GM12873 (cell line): Measurements from ENCODE around the gene ST8SIA6.
A peak's percentile ranks its signal among the peaks of the same experiment; 100 is the strongest.

Experiments used
- CTCF ChIP-seq: IDR thresholded peaks from 2 replicates; pipeline ENCODE4 v1.5.1; 2012; ENCODE audit warnings: low read depth, mild to moderate bottlenecking, moderate library complexity, low read length, control low read depth; ENCODE audit not compliant: insufficient read depth; ENCODE audit errors: missing control alignments

The ST8SIA6 gene

DNA sequence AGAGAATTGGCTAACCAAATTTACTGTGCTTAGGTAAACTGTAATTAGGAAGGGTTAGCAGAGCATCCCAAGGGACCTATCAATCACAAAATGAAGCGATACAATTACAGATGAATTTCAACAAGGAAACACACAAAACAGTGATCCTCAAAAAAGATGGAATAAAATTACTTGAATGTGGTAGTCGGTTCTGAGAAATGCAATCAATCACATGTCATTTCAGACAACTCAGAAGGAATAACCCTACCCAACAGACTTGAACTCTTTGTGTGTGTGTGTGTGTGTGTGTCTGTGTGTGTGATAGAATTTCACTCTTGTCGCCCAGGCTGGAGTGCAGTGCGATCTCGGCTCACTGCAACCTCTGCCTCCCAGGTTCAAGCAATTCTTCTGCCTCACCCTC lies 43.5 kb downstream of the ST8SIA6 start:
- no peak for TF ChIP-seq CTCF

DNA sequence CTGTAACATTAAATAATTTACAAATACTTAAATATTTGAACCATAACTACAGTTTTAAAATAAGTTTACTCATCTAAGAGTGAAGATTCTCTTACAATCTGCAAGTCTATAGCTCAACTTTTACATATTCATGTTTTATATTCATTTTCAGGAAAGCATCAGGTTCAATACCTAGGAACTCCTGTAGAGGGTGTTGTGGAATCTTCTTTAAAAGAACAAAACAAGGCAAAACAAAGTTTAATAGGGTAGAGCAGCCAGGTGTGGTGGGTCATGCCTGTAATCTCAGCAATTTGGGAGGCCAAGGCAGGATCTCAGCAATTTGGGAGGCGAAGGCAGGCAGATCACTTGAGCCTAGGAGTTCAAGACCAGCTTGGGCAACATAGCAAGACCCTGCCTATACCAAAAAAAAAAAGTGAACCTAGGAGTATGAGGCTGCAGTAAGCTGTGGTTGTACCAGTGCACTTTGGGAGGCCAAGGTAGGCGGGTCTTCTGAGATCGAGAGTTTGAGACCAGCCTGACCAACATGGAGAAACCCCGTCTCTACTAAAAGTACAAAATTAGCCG lies 45.1 kb downstream of the ST8SIA6 start:
- TF ChIP-seq CTCF = peak; percentile 48

GRCh38 chr10:17407047-17407446 lies 47.3 kb downstream of the ST8SIA6 start:
- TF ChIP-seq CTCF = no peak

DNA sequence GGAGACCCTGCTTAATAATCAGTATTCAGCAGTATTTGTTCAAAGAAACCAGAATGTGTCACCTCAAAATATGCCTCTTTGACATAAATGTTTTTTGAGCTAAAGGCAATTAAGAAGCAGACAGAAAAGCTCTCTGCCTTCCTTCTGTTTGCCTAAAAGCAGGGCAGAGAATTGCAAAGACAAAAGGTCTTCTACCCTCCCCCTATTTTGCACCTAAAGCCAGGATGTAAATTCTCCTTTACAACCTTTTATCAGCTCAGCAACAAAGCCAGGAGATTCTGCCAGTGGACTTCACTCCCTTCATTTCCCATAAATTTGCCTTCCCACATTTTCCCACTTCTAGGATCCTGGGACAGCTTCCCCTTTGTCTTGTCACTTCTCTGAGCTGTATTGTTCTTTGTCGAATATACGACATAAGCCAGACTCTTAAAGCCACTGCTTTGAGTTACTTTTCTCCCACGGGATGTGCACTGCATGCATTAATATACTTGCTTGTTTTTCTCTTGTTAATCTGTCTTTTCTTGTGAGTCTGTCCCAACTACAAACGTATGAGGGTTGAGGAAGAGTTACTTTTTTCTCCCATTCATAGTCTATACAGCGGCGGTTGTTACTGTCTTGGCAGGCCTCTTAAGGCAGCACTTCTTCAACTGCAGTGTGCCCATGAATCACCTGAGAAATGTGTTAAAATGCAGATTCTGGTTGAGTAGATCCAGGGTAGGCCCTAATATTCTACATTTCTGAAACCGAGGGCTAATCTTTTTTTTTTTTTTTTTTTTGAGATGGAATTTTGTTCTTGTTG lies 48.2 kb downstream of the ST8SIA6 start:
- no peak for TF ChIP-seq CTCF

DNA sequence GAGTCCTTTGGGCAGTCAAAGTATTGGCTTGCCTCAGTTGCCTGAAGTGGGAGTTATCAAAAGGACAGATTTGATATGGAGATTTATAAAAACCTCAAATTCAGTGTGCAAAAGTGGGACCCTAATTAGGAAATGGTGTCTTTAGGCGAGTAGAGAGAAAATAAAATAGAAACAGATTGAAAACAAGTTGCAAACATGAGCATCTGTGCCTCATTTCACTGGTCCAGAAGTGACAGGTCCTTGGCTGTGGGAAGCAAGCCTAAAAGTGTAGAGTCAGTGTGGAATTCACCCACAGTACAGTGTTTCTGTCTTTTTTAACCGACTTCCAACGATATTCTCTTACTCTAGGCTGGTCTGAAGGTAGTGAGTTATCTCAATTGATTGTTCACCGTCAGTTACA lies 51.2 kb downstream of the ST8SIA6 start:
- TF ChIP-seq CTCF = no peak

- TF ChIP-seq CTCF = no peak
Measured at GRCh38 chr10:17396004-17396403, 58.4 kb downstream of the ST8SIA6 start.

GRCh38 chr10:17394854-17395253 lies 59.5 kb downstream of the ST8SIA6 start:
- TF ChIP-seq CTCF = no peak
